K562 (cell line): Measurements from ENCODE around the gene CCNL1.

Experiments used
- BRCA1 ChIP-seq, 2 experiments: fragments of 450-650 bp in 1 of 2; sonication (generic) in 1 of 2; formaldehyde crosslinking in 1 of 2; IDR thresholded peaks; 2 replicates each; pipeline versions ENCODE4 v1.5.0 to v1.6.1; 2017 to 2020; ENCODE audit warnings: mild to moderate bottlenecking in 1 of 2, missing genetic modification reagents in 1 of 2
- E2F6 ChIP-seq, 2 experiments: IDR thresholded peaks; 2 replicates each; pipeline ENCODE4 v1.6.1; 2011; ENCODE audit warnings: borderline replicate concordance in 1 of 2, control low read depth in 1 of 2, low read depth in 1 of 2, low read length in 1 of 2, mild to moderate bottlenecking in 1 of 2, mixed read lengths in 1 of 2, moderate library complexity in 1 of 2; ENCODE audit not compliant: insufficient read depth in 1 of 2, insufficient read length in 1 of 2, poor library complexity in 1 of 2, severe bottlenecking in 1 of 2; ENCODE audit errors: extremely low read depth in 1 of 2
- GABPB1 ChIP-seq: sonication (generic); formaldehyde crosslinking; IDR thresholded peaks from 2 replicates; pipeline ENCODE4 v1.8.0; 2022; ENCODE audit warnings: mild to moderate bottlenecking, missing genetic modification reagents
- LEF1 ChIP-seq: fragments of 450-650 bp; IDR thresholded peaks from 2 replicates; pipeline ENCODE4 v1.6.1; 2016; ENCODE audit warnings: mild to moderate bottlenecking
- MTF1 ChIP-seq: fragments of 250-450 bp; sonication (Bioruptor Pico); IDR thresholded peaks from 2 replicates; pipeline ENCODE4 v1.9.0; 2021; ENCODE audit warnings: moderate library complexity, mild to moderate bottlenecking, inconsistent platforms, borderline replicate concordance
- NR2F6 ChIP-seq: fragments of 450-650 bp; formaldehyde crosslinking; IDR thresholded peaks from 2 replicates; pipeline ENCODE4 v1.4.0; 2020; ENCODE audit warnings: mild to moderate bottlenecking
- POLR2A ChIP-seq: fragments of 450-650 bp; conservative IDR thresholded peaks from 2 replicates; pipeline ENCODE4 v1.6.1; 2016
- YY1 ChIP-seq, 3 experiments: IDR thresholded peaks; 2 replicates each; pipeline ENCODE4 v1.6.1; 2011; ENCODE audit warnings: low read length in 2 of 3, mild to moderate bottlenecking in 2 of 3, moderate library complexity in 2 of 3, borderline replicate concordance in 1 of 3, control low read depth in 1 of 3, low read depth in 1 of 3; ENCODE audit not compliant: insufficient read depth in 3 of 3, insufficient replicate concordance in 2 of 3, control insufficient read depth in 1 of 3, insufficient read length in 1 of 3; ENCODE audit errors: extremely low read depth in 1 of 3
- ZNF239 ChIP-seq: fragments of 250-450 bp; sonication (Bioruptor Pico); IDR thresholded peaks from 2 replicates; pipeline ENCODE4 v1.4.0; 2020; ENCODE audit warnings: mild to moderate bottlenecking
- TF ChIP-seq, protein P1 (sequence below): fragments of 250-450 bp; sonication (Bioruptor Pico); IDR thresholded peaks from 2 replicates; pipeline ENCODE4 v1.5.0; 2021; ENCODE audit warnings: mild to moderate bottlenecking, borderline replicate concordance
- TF ChIP-seq, protein P2 (sequence below): fragments of 450-650 bp; IDR thresholded peaks from 2 replicates; pipeline ENCODE4 v1.6.1; 2018; ENCODE audit not compliant: partially characterized antibody

- TF ChIP-seq, protein P1, sequence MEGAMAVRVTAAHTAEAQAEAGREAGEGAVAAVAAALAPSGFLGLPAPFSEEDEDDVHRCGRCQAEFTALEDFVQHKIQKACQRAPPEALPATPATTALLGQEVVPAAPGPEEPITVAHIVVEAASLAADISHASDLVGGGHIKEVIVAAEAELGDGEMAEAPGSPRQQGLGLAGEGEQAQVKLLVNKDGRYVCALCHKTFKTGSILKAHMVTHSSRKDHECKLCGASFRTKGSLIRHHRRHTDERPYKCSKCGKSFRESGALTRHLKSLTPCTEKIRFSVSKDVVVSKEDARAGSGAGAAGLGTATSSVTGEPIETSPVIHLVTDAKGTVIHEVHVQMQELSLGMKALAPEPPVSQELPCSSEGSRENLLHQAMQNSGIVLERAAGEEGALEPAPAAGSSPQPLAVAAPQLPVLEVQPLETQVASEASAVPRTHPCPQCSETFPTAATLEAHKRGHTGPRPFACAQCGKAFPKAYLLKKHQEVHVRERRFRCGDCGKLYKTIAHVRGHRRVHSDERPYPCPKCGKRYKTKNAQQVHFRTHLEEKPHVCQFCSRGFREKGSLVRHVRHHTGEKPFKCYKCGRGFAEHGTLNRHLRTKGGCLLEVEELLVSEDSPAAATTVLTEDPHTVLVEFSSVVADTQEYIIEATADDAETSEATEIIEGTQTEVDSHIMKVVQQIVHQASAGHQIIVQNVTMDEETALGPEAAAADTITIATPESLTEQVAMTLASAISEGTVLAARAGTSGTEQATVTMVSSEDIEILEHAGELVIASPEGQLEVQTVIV = no peak
- TF ChIP-seq GABPB1 (CRISPR knock-in tag) (no peak), E2F6 (IDR thresholded peaks at IDR 0.05; ENCODE audit: borderline replicate concordance in 1 of 2, extremely low read depth in 1 of 2, insufficient read depth in 1 of 2, insufficient read length in 1 of 2, low read depth in 1 of 2, low read length in 1 of 2, poor library complexity in 1 of 2, severe bottlenecking in 1 of 2) (no peak), YY1 (IDR thresholded peaks at IDR 0.05; ENCODE audit: borderline replicate concordance in 1 of 3, control insufficient read depth in 1 of 3, extremely low read depth in 1 of 3, insufficient read depth in 3 of 3, insufficient read length in 1 of 3, insufficient replicate concordance in 2 of 3, low read depth in 1 of 3, low read length in 2 of 3) (no peak), ZNF239 (CRISPR knock-in tag) (no peak), LEF1 (no peak), BRCA1 (IDR thresholded peaks at IDR 0.05) (no peak), BRCA1 (CRISPR knock-in tag; IDR thresholded peaks at IDR 0.05) (no peak), MTF1 (CRISPR knock-in tag) (no peak), NR2F6 (no peak), POLR2A (no peak)
- TF ChIP-seq, protein P2, sequence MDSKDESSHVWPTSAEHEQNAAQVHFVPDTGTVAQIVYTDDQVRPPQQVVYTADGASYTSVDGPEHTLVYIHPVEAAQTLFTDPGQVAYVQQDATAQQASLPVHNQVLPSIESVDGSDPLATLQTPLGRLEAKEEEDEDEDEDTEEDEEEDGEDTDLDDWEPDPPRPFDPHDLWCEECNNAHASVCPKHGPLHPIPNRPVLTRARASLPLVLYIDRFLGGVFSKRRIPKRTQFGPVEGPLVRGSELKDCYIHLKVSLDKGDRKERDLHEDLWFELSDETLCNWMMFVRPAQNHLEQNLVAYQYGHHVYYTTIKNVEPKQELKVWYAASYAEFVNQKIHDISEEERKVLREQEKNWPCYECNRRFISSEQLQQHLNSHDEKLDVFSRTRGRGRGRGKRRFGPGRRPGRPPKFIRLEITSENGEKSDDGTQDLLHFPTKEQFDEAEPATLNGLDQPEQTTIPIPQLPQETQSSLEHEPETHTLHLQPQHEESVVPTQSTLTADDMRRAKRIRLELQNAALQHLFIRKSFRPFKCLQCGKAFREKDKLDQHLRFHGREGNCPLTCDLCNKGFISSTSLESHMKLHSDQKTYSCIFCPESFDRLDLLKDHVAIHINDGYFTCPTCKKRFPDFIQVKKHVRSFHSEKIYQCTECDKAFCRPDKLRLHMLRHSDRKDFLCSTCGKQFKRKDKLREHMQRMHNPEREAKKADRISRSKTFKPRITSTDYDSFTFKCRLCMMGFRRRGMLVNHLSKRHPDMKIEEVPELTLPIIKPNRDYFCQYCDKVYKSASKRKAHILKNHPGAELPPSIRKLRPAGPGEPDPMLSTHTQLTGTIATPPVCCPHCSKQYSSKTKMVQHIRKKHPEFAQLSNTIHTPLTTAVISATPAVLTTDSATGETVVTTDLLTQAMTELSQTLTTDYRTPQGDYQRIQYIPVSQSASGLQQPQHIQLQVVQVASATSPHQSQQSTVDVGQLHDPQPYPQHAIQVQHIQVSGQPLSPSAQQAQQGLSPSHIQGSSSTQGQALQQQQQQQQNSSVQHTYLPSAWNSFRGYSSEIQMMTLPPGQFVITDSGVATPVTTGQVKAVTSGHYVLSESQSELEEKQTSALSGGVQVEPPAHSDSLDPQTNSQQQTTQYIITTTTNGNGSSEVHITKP = no peak
Observed at GRCh38 chr3:157126365-157126764, 33.6 kb downstream of the CCNL1 start.
